K562 (cell line): ENCODE results near the gene SLC43A2. TPM values are rescaled to one million over a fixed set of nuclear protein-coding genes. Genes with fewer than 3 reads are reported as not detected.

Source experiments
- CCAR2 ChIP-seq: fragments of 200-400 bp; formaldehyde crosslinking; IDR thresholded peaks from 2 replicates; pipeline ENCODE4 v1.6.1; 2017; ENCODE audit warnings: mild to moderate bottlenecking, low read depth, low read length
- CREM ChIP-seq: IDR thresholded peaks from 2 replicates; pipeline ENCODE4 v1.6.1; 2014; ENCODE audit warnings: antibody characterized with exemption, low read depth
- DACH1 ChIP-seq: fragments of 450-650 bp; IDR thresholded peaks from 2 replicates; pipeline ENCODE4 v1.6.1; 2018; ENCODE audit not compliant: partially characterized antibody
- ETV1 ChIP-seq: fragments of 450-650 bp; conservative IDR thresholded peaks from 2 replicates; pipeline ENCODE4 v1.6.1; 2016; ENCODE audit warnings: missing genetic modification characterization, control low read depth, low read depth, missing compliant biosample characterization
- GATAD2A ChIP-seq: fragments of 450-650 bp; IDR thresholded peaks from 2 replicates; pipeline ENCODE4 v1.6.1; 2017
- GTF2A2 ChIP-seq: IDR thresholded peaks from 2 replicates; pipeline ENCODE4 v1.6.1; 2016; ENCODE audit warnings: mild to moderate bottlenecking, missing genetic modification characterization, missing compliant biosample characterization
- NCOR1 ChIP-seq: fragments of 450-650 bp; IDR thresholded peaks from 2 replicates; pipeline ENCODE4 v1.6.1; 2016; ENCODE audit warnings: mild to moderate bottlenecking, moderate library complexity
- NFE2 ChIP-seq: IDR thresholded peaks from 2 replicates; pipeline ENCODE4 v1.6.1; 2014; ENCODE audit warnings: antibody characterized with exemption, low read depth
- POLR2B ChIP-seq: fragments of 450-650 bp; IDR thresholded peaks from 2 replicates; pipeline ENCODE4 v1.6.1; 2018; ENCODE audit warnings: low read depth; ENCODE audit not compliant: partially characterized antibody
- RBM22 ChIP-seq: fragments of 200-400 bp; formaldehyde crosslinking; IDR thresholded peaks from 2 replicates; pipeline ENCODE4 v1.6.1; 2018; ENCODE audit warnings: low read length, low read depth; ENCODE audit not compliant: poor library complexity, severe bottlenecking
- SP1 ChIP-seq: sonication (generic); formaldehyde crosslinking; IDR thresholded peaks from 2 replicates; pipeline ENCODE4 v1.8.1; 2022; ENCODE audit warnings: mild to moderate bottlenecking, missing genetic modification reagents
- SREBF1 ChIP-seq: fragments of 150-350 bp; IDR thresholded peaks from 2 replicates; pipeline ENCODE4 v1.6.1; 2014; ENCODE audit warnings: antibody characterized with exemption, low read depth, low read length, borderline replicate concordance
- TCF7L2 ChIP-seq: fragments of 150-350 bp; IDR thresholded peaks from 2 replicates; pipeline ENCODE4 v1.6.1; 2016; ENCODE audit warnings: low read depth, mild to moderate bottlenecking, low read length, moderate library complexity
- ZC3H4 ChIP-seq: sonication (generic); formaldehyde crosslinking; IDR thresholded peaks from 2 replicates; pipeline ENCODE4 v1.9.0; 2021; ENCODE audit warnings: missing genetic modification reagents, borderline replicate concordance
- ZNF146 ChIP-seq: IDR thresholded peaks from one replicate; pipeline ENCODE4 v1.6.1; 2018; ENCODE audit warnings: missing compliant biosample characterization; ENCODE audit not compliant: unreplicated experiment
- ZNF175 ChIP-seq: fragments of 200-800 bp; sonication (Bioruptor generic); IDR thresholded peaks from 2 replicates; pipeline ENCODE4 v1.6.1; 2016; ENCODE audit warnings: low read depth, mild to moderate bottlenecking, missing genetic modification characterization, missing compliant biosample characterization
- ZNF3 ChIP-seq: fragments of 250-450 bp; sonication (Bioruptor Pico); IDR thresholded peaks from 2 replicates; pipeline ENCODE4 v1.5.0; 2021; ENCODE audit warnings: mild to moderate bottlenecking, moderate library complexity
- polyA plus RNA-seq, 8 experiments: library from polyadenylated mRNA; depleted of rRNA in 4 of 8; stranded (reverse) in 5 of 8; unstranded in 3 of 8; fragments of >200 nt; fragmentation: Nextera tagmentation in 2 of 8; fragmentation: Illumina TruSeq in 1 of 8; extraction: Ambion mirVana in 2 of 8; extraction: Trizol in 1 of 8; gene quantifications; 2 replicates each; pipeline versions ENCODE4 v1.2.1 to v1.2.3, GENCODE V29; 2011 to 2014; ENCODE audit warnings: inconsistent platforms in 1 of 8, missing spikeins in 1 of 8
- total RNA-seq, 7 experiments: library from RNA; depleted of rRNA in 6 of 7; stranded (reverse); fragments of >200 nt in 6 of 7; fragmentation: Illumina TruSeq in 2 of 7; extraction: Trizol in 2 of 7; gene quantifications; 2 replicates each; pipeline versions ENCODE4 v1.2.1 to v1.2.3, GENCODE V29; 2011 to 2021; ENCODE audit warnings: low replicate concordance in 1 of 7
- TF ChIP-seq, protein P1 (sequence below): fragments of 450-650 bp; IDR thresholded peaks from 2 replicates; pipeline ENCODE4 v1.6.1; 2016; ENCODE audit warnings: antibody characterized with exemption
- TF ChIP-seq, protein P2 (sequence below): fragments of 250-450 bp; sonication (Bioruptor Pico); IDR thresholded peaks from 2 replicates; pipeline ENCODE4 v1.5.0; 2021
- TF ChIP-seq, protein P3 (sequence below): fragments of 450-650 bp; IDR thresholded peaks from 2 replicates; pipeline ENCODE4 v1.6.1; 2017; ENCODE audit warnings: mild to moderate bottlenecking, moderate library complexity
- TF ChIP-seq, protein P4 (sequence below), 3 experiments: fragments of 200-800 bp in 1 of 3; fragments of 250-450 bp in 1 of 3; fragments of 450-650 bp in 1 of 3; sonication (Bioruptor Pico) in 1 of 3; sonication (Bioruptor generic) in 1 of 3; formaldehyde crosslinking in 1 of 3; IDR thresholded peaks; 2 replicates each; pipeline versions ENCODE4 v1.6.1 to v1.8.0; 2016 to 2022; ENCODE audit warnings: mild to moderate bottlenecking in 2 of 3, missing genetic modification characterization in 2 of 3, missing compliant biosample characterization in 1 of 3, moderate library complexity in 1 of 3

The SLC43A2 gene
- total and polyA plus RNA-seq, 9 of the 15 experiments (the other 6 are each of a cell fraction or from before 2014, with no cell fraction given) = 0.03 to 10.2 (median 3.6) TPM

DNA sequence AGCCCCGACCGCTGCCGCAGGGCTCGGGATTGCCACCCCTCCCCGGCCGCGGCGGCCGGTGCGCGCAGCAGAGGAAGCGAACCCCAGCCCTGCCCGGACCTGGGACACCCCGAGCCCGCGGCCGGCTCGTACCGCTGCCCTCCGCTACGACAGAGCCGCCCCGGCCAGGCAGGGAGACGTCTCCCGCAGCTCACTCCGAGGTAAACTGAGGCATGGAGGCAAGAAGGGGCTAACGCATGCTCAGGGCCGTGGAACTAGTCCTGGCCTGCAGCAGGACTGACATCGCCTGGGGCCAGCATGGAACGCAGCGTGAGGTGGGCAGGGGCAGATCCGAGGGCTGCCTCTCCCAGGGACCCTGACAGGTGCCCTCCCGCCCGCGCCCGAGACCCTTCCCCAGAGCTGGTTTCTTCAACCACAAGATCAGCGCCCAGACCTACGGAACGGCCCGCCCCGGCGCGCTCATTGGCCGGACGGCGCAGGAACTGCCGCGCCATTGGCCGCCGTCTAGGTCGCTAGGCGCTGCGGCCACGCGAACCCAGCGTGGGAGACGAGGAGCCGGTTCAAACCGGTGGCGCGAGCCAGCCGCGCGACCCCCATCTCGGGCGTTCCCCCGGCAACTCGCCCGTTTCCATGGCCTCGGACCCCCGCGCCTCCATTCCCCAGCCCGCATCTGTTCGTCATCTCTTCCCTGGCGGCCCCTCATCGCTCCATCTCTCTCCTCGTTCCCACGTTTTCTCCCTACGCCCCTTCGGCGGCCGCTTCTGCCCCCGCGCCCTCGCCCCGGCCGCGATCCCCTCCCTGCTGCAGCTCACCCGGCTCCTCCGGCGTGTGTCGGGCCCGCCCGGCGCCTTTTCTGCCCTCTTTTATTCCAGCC is at the start of gene SLC43A2 (continued):
- TF ChIP-seq SREBF1 = no peak
- TF ChIP-seq ZNF175 = no peak
- no peak for TF ChIP-seq ZNF3 (CRISPR knock-in tag)
- TF ChIP-seq NFE2 = no peak
- no peak for TF ChIP-seq DACH1
- TF ChIP-seq SP1 = peak; percentile 68; the same call in 1 of the 2 replicates
- no peak for TF ChIP-seq CCAR2
- no peak for TF ChIP-seq GTF2A2
- TF ChIP-seq CREM = peak; percentile 21; the same call in 1 of the 2 replicates
- TF ChIP-seq, protein P1, sequence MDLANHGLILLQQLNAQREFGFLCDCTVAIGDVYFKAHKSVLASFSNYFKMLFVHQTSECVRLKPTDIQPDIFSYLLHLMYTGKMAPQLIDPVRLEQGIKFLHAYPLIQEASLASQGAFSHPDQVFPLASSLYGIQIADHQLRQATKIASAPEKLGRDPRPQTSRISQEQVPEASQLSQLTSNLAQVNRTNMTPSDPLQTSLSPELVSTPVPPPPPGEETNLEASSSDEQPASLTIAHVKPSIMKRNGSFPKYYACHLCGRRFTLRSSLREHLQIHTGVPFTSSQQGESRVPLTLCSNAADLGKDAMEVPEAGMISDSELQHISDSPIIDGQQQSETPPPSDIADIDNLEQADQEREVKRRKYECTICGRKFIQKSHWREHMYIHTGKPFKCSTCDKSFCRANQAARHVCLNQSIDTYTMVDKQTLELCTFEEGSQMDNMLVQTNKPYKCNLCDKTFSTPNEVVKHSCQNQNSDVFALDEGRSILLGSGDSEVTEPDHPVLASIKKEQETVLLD = no peak
- TF ChIP-seq NCOR1 = no peak
- TF ChIP-seq, protein P2, sequence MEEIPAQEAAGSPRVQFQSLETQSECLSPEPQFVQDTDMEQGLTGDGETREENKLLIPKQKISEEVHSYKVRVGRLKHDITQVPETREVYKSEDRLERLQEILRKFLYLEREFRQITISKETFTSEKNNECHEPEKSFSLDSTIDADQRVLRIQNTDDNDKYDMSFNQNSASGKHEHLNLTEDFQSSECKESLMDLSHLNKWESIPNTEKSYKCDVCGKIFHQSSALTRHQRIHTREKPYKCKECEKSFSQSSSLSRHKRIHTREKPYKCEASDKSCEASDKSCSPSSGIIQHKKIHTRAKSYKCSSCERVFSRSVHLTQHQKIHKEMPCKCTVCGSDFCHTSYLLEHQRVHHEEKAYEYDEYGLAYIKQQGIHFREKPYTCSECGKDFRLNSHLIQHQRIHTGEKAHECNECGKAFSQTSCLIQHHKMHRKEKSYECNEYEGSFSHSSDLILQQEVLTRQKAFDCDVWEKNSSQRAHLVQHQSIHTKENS (CRISPR knock-in tag) = no peak
- no peak for TF ChIP-seq ETV1 (tag)
- peak; percentile 38 for TF ChIP-seq POLR2B
- TF ChIP-seq, protein P3, sequence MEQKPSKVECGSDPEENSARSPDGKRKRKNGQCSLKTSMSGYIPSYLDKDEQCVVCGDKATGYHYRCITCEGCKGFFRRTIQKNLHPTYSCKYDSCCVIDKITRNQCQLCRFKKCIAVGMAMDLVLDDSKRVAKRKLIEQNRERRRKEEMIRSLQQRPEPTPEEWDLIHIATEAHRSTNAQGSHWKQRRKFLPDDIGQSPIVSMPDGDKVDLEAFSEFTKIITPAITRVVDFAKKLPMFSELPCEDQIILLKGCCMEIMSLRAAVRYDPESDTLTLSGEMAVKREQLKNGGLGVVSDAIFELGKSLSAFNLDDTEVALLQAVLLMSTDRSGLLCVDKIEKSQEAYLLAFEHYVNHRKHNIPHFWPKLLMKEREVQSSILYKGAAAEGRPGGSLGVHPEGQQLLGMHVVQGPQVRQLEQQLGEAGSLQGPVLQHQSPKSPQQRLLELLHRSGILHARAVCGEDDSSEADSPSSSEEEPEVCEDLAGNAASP = no peak
- no peak for TF ChIP-seq ZNF146 (CRISPR knock-in tag)
- no peak for TF ChIP-seq GATAD2A
- TF ChIP-seq, protein P4, sequence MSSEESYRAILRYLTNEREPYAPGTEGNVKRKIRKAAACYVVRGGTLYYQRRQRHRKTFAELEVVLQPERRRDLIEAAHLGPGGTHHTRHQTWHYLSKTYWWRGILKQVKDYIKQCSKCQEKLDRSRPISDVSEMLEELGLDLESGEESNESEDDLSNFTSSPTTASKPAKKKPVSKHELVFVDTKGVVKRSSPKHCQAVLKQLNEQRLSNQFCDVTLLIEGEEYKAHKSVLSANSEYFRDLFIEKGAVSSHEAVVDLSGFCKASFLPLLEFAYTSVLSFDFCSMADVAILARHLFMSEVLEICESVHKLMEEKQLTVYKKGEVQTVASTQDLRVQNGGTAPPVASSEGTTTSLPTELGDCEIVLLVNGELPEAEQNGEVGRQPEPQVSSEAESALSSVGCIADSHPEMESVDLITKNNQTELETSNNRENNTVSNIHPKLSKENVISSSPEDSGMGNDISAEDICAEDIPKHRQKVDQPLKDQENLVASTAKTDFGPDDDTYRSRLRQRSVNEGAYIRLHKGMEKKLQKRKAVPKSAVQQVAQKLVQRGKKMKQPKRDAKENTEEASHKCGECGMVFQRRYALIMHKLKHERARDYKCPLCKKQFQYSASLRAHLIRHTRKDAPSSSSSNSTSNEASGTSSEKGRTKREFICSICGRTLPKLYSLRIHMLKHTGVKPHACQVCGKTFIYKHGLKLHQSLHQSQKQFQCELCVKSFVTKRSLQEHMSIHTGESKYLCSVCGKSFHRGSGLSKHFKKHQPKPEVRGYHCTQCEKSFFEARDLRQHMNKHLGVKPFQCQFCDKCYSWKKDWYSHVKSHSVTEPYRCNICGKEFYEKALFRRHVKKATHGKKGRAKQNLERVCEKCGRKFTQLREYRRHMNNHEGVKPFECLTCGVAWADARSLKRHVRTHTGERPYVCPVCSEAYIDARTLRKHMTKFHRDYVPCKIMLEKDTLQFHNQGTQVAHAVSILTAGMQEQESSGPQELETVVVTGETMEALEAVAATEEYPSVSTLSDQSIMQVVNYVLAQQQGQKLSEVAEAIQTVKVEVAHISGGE (CRISPR knock-in tag; IDR thresholded peaks at IDR 0.05) = no peak
- TF ChIP-seq TCF7L2 = no peak
- peak; percentile 90; the same call in 1 of the 2 replicates for TF ChIP-seq ZC3H4 (CRISPR knock-in tag)
- no peak for TF ChIP-seq RBM22
